Caco-2 (cell line): ENCODE measurements around the gene HP. TPM values are rescaled to one million over a fixed set of nuclear protein-coding genes. Genes with fewer than 3 reads are reported as not detected.
"Not testable (repeated sequence)": the region's sequence is repeated elsewhere in the genome, so short reads cannot be mapped to it uniquely, and the experiment has no call there.

Source experiments
- BruUV-seq: library from RNA; stranded (reverse); fragments of 400-500 nt; replicated peaks from 2 replicates; lab custom pipeline; 2021; lab: Mats Ljungman, UMichigan
- CTCF ChIA-PET: fragments of 300-600 bp; sonication (Branson Sonifier 250); formaldehyde crosslinking; loops from one replicate; lab custom pipeline; 2022; ENCODE audit warnings: antibody characterized with exemption; lab: Charles Lee
- POLR2A ChIA-PET: fragments of 300-600 bp; sonication (Branson Sonifier 250); formaldehyde crosslinking; loops from one replicate; lab custom pipeline; 2022; ENCODE audit warnings: antibody characterized with exemption; lab: Charles Lee
- DNase-seq, 2 experiments: peaks; one replicate each; pipeline versions ENCODE4 v3.0.0 to v3.0.0-alpha.2; 2020 to 2022
- H3K27me3 ChIP-seq: replicated peaks from 2 replicates; pipeline ENCODE4 v1.6.0; 2011; ENCODE audit warnings: low read length; ENCODE audit not compliant: control insufficient read depth, insufficient read depth
- H3K36me3 ChIP-seq: 2 replicates; pipeline ENCODE4 v1.5.1; 2011; ENCODE audit warnings: low read length; ENCODE audit not compliant: control insufficient read depth, insufficient read depth
- H3K4me1 ChIP-seq: fragments of 250-450 bp; sonication (Bioruptor Pico); 2 replicates; pipeline ENCODE4 v1.5.1; 2020; ENCODE audit warnings: mild to moderate bottlenecking
- H3K4me3 ChIP-seq: 2 replicates; pipeline ENCODE4 v1.5.1; 2011; ENCODE audit warnings: low read depth, mild to moderate bottlenecking, control low read depth, low read length
- H3K9me3 ChIP-seq: fragments of 250-450 bp; sonication (Bioruptor Pico); 2 replicates; pipeline ENCODE4 v1.5.1; 2020; ENCODE audit warnings: mild to moderate bottlenecking, moderate library complexity
- H3K27ac Mint-ChIP-seq: one replicate; pipeline ENCODE4 v1.8.0; 2022; ENCODE audit warnings: mixed read lengths; ENCODE audit not compliant: unreplicated experiment
- H3K27me3 Mint-ChIP-seq: one replicate; pipeline ENCODE4 v1.8.0; 2022; ENCODE audit warnings: mixed read lengths; ENCODE audit not compliant: insufficient read depth, unreplicated experiment
- H3K36me3 Mint-ChIP-seq: one replicate; pipeline ENCODE4 v1.8.0; 2022; ENCODE audit warnings: mild to moderate bottlenecking, mixed read lengths; ENCODE audit not compliant: insufficient read depth, unreplicated experiment
- H3K4me1 Mint-ChIP-seq: one replicate; pipeline ENCODE4 v1.8.0; 2022; ENCODE audit warnings: low read depth, mixed read lengths; ENCODE audit not compliant: unreplicated experiment
- H3K4me3 Mint-ChIP-seq: one replicate; pipeline ENCODE4 v1.8.0; 2022; ENCODE audit warnings: mild to moderate bottlenecking, moderate library complexity, mixed read lengths; ENCODE audit not compliant: unreplicated experiment
- H3K9me3 Mint-ChIP-seq: one replicate; pipeline ENCODE4 v1.8.0; 2022; ENCODE audit warnings: mixed read lengths; ENCODE audit not compliant: unreplicated experiment
- CTCF ChIP-seq, 2 experiments: fragments of 200-600 bp in 1 of 2; IDR thresholded peaks; 1 replicate in 1 of 2; 2 replicates in 1 of 2; pipeline versions ENCODE4 v1.5.1 to v1.8.0; 2011 to 2022; ENCODE audit warnings: antibody characterized with exemption in 1 of 2, control low read depth in 1 of 2, inconsistent platforms in 1 of 2, low read depth in 1 of 2, low read length in 1 of 2, mild to moderate bottlenecking in 1 of 2, moderate library complexity in 1 of 2; ENCODE audit not compliant: insufficient read depth in 1 of 2, severe bottlenecking in 1 of 2, unreplicated experiment in 1 of 2
- intact Hi-C: fragments of 100-400 bp; cut with micrococcal nuclease; formaldehyde crosslinking; loops from one replicate; pipeline ENCODE4 v1.10.0; 2022; ENCODE audit not compliant: unreplicated experiment
- total RNA-seq: library from RNA; stranded (reverse); gene quantifications from 2 replicates; pipeline ENCODE4 v1.2.3, GENCODE V29; 2022

Gene HP
- total RNA-seq, 1 experiment from 2014 or later, result 0.61 TPM

- Histone ChIP-seq H3K9me3 (no peaks in the 10 kb centered on the region), H3K4me1 (no peaks in the 10 kb centered on the region), H3K27me3 (no peaks in the 10 kb centered on the region), H3K4me3 (no peak overlapping the region), H3K36me3 (no peaks in the 10 kb centered on the region)
- no peak for DNase-seq
- no TSS peak for BruUV-seq
- Mint-ChIP-seq H3K4me1 (peaks cover 11% of the 10 kb centered on the region), H3K27me3 (peaks cover 12% of the 10 kb centered on the region), H3K36me3 (no peaks in the 10 kb centered on the region), H3K4me3 (no peak overlapping the region), H3K9me3 (no peaks in the 10 kb centered on the region), H3K27ac (no peak overlapping the region)
- ChIA-PET CTCF (no interaction called here), POLR2A (no interaction called here)
- TF ChIP-seq CTCF (IDR thresholded peaks at IDR 0.05; ENCODE audit: insufficient read depth in 1 of 2, low read depth in 1 of 2, low read length in 1 of 2, severe bottlenecking in 1 of 2, unreplicated experiment in 1 of 2), result no peak
- intact Hi-C loops, result no loop called here
Observed at GRCh38 chr16:72055911-72056310, 1.6 kb downstream of the HP start.

- POLR2A ChIA-PET, H3K4me3 ChIP-seq, H3K27me3 Mint-ChIP-seq, H3K4me1 ChIP-seq, DNase-seq, H3K27ac Mint-ChIP-seq, H3K36me3 ChIP-seq, H3K9me3 ChIP-seq, H3K36me3 Mint-ChIP-seq, CTCF ChIA-PET, H3K9me3 Mint-ChIP-seq, intact Hi-C loops, H3K4me3 Mint-ChIP-seq, BruUV-seq, H3K27me3 ChIP-seq: not testable (repeated sequence)
- peaks cover 14% of the 10 kb centered on the region for H3K4me1 Mint-ChIP-seq
Observed at GRCh38 chr16:72057313-72057712, 3.0 kb downstream of the HP start.

GRCh38 chr16:72059060-72059459, 4.8 kb downstream of the HP start:
- CTCF ChIA-PET, H3K27ac Mint-ChIP-seq, POLR2A ChIA-PET, DNase-seq, H3K27me3 ChIP-seq, H3K4me1 ChIP-seq, intact Hi-C loops, H3K9me3 ChIP-seq, H3K9me3 Mint-ChIP-seq, H3K27me3 Mint-ChIP-seq, H3K36me3 ChIP-seq, H3K4me3 ChIP-seq, H3K4me3 Mint-ChIP-seq, H3K36me3 Mint-ChIP-seq, BruUV-seq: not testable (repeated sequence)
- peaks cover 15% of the 10 kb centered on the region for H3K4me1 Mint-ChIP-seq

GRCh38 chr16:72060405-72060804, 6.1 kb downstream of the HP start:
- no peak for DNase-seq
- Histone ChIP-seq H3K9me3 (no peaks in the 10 kb centered on the region), H3K4me3 (no peak overlapping the region), H3K27me3 (no peaks in the 10 kb centered on the region), H3K36me3 (no peaks in the 10 kb centered on the region), H3K4me1 (no peaks in the 10 kb centered on the region; the same call in 1 of the 2 replicates)
- no TSS peak for BruUV-seq
- ChIA-PET CTCF (no interaction called here), POLR2A (no interaction called here)
- Mint-ChIP-seq H3K27ac (no peak overlapping the region), H3K9me3 (no peaks in the 10 kb centered on the region), H3K4me3 (no peak overlapping the region), H3K4me1 (peaks cover 9% of the 10 kb centered on the region), H3K36me3 (no peaks in the 10 kb centered on the region), H3K27me3 (peaks cover 2% of the 10 kb centered on the region)
- intact Hi-C loops, result no loop called here
- no peak for TF ChIP-seq CTCF (IDR thresholded peaks at IDR 0.05; ENCODE audit: insufficient read depth in 1 of 2, low read depth in 1 of 2, low read length in 1 of 2, severe bottlenecking in 1 of 2, unreplicated experiment in 1 of 2)
